NCI-H748 treated with DMSO at 0.1 percent for 48 hours (cell line): ENCODE results near the gene THYN1.
"Not testable (repeated sequence)": the region's sequence is repeated elsewhere in the genome, so short reads cannot be mapped to it uniquely, and the experiment has no call there.

Source experiments
- DNase-seq: peaks from one replicate; lab custom pipeline; 2025; lab: John Stamatoyannopoulos, UW

THYN1 gene

GRCh38 chr11:134275188-134275533 is 22.0 kb upstream of the THYN1 start:
- DNase-seq = no peak

DNA sequence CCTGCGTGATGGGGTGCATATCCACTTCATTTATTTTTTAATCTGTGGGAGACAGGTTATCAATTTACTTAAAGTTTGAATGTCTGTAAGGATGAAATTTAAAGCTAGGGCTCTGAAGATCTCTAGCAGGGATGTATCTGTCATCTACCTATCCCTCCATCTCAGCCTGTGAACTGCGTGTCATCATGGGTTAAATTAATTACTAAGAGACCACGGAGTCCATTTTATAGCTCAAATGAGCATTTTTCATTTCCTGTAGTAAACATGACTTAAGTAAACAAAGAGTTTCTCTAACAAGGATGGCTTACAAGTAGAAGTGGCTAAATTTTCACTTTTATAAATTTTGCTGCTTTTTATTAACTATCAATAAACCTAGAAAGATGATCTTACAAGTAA is 20.2 kb upstream of the THYN1 start:
- no peak for DNase-seq

DNA sequence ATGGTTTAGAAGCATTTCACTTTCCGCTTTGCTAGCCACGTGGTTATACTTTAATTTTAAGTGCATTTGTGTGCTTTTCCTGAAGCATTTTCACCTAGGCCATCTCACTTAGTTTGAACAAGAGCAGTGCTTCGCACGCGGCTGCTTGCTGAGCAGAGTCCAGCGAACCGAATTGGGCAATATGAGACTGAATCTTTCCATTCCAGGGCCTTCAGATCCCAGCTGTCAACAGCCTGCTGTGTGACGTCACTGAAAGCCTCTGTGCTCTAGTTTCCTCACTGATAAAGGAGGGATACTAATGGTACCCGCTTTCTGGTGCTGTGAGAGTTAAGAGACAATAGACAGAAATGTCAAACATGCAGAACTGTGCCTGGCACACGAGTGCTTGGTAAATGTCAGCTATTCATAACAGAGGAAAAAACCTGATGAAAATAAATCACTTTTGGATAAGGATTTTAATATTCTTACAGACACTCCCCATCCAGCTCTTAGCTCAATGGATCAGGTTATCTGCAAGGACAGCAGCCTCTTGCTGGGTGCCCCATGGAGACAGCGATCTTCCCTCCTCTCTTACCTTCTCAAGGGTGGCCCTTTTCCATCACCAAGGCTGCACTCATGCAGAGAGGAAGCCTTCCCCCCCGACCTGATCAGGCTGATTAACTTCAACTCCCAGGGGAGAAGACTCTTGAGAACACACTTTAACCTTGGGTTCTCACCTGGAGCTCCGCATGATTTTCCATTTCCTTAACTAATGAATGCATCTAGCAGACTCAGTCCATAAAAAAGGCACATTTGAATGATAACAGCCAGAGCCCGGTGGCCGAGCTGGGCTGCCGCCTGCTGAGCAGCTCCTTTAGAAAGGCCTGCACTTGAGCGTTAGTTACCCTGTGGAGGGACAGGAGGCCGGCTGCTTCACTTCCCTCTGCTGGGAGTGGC is 19.5 kb upstream of the THYN1 start:
- DNase-seq = no peak

- DNase-seq = no peak
These were observed 18.8 kb upstream of the THYN1 start for GRCh38 chr11:134271978-134272377.

DNA sequence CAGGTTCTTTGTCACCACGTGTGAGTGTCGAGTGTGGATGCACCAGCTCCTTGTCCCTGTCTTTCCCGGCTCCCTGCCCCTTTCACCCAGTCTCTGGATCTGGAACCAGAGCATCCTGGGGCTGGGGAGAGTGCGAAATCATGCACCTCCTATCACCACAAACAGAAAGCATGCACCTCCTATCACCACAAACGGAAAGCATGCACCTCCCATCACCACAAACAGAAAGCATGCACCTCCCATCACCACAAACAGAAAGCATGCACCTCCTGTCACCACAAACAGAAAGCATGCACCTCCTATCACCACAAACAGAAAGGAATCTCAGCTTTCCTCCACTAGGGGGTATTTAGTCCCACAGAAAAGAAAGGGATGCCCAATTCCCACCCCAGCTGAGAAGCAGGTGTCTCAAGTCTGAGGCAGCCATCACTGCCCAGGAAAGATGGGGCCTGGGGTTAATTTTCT is 17.1 kb upstream of the THYN1 start:
- DNase-seq = no peak

GRCh38 chr11:134267966-134268365 is 14.8 kb upstream of the THYN1 start:
- DNase-seq = no peak

DNA sequence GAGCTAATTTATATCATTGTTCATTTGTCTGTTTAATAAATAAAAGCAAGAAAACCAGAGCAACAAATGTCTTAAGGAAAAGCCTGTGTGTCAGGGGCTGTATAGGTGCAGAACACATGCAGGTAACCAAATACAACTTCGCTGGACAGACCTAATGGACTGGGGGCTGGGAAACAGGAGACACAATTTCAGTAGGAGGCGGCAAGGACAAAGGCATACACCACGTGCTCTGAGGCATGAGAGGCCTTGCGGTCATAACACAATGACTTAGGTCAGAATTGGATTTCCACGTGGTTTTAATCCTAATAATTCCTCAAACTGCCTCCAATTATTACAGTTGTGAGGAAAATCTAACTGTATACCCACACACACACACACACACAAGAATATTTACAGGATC is 14.3 kb upstream of the THYN1 start:
- DNase-seq = no peak

DNA sequence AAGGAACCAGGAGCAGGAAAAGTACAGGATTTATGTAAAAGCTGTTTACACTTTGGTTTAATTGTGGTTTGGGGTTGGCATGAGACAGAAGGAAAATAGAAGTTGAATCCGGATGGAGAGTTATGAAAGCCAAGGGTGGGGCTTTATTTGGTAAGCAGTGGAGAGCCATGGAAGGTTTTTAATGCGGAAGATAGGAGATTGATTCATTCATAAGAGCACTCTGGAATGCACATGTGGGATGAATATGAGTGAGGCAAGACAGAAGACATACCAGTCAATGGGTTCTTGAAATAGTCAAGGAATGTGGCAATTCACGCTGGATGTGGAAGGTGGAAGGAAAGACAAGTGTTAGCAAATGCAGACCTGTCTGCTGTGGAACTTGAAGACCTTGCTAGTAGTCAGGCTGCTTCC is 13.7 kb upstream of the THYN1 start:
- DNase-seq = no peak

- no peak for DNase-seq
These were observed 13.3 kb upstream of the THYN1 start for GRCh38 chr11:134266440-134266839.

DNA sequence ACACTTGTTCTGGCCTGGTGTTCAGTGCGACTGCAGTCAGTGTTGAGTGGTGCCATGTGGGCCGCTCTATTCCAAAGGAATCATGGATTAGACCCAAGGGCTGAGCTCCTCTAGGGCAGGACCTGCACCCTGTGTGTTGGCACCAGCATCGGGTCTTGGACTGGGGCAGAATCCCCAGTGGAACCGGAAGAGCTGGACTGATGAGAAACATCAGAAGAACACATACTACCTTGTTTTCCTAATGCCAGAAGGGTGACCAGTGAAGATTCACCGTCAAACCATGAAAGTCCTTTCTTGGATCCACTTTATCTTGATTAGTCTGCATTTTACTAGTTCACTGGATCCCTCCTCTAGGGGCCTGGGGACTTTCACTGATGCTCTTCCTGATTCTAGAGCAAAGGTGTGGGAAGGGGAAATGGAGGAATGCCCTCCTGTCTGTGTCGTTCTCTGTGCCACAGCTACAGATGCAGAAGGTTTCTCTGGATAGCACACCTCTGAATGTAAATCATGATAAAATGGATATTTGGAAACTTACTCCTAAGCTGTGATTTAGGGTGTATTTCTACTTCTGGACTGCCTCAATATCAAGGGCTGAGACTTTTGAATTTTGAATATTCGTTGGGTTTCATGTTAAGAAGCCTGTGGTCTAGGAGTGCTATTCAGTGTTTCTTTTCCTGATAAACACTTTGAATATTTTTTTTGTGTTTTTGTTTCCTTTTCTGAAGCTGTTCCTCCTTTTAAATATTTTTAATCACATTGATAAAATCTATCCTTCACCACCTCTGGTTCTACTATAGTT is 12.0 kb upstream of the THYN1 start:
- no peak for DNase-seq

DNA sequence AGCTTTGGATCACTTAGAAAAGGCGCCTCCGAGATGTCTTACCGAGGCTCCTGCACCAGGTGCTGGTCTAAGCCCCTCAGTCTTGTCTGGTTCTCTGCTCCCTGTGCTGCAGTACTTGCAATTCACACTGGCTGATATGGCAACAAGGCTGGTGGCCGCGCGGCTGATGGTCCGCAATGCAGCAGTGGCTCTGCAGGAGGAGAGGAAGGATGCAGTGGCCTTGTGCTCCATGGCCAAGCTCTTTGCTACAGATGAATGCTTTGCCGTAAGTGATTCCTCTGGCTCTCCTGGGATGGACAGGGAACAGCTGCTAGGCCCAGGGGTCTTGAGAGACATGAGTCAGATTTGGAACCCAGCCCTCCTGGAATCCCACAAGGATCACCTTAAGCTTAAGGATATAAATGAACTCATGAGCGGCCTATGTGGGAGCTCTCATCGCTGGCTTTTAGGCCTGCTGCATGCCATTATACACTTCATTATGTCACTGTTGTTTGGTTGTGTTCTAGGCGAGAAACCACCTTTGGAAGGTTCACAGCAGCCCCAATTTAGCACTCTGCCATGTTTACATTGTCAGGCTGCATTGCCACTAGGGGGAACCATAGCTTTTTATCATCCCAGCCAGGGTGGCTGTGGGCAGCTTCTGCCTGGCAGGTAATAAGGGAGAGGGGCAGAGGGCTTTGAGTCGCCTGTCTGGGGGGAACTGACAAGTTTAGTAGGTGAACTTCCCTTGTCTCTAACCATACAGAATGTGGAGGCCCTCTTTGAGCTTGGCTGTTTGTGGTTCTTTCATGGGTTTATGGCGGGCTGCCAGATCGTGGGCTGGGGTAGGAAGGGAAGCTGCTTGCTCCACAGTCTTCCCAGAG is 8.7 kb upstream of the THYN1 start:
- DNase-seq = no peak

- DNase-seq = no peak
These were observed 7.8 kb upstream of the THYN1 start for GRCh38 chr11:134260983-134261382.

DNA sequence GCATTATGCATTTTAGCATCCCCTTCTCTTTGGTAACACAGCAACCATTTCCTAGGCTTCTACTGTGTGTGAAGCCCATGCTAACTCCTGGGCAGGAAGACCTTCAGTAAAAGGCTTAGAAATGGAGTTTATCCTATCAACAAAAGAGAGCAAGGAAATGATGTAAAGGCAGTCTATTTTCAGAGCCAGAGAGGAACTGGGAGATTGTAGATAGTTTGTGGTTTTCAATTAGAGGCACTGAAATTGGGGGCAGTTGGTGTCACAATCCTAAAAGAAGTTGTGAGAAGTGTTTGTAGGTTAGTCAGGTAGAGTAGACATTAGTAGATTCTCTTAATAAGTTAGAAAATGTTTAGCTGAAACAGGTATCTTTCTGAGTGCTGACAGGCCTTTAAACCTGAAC is 7.4 kb upstream of the THYN1 start:
- DNase-seq = no peak

- no peak for DNase-seq
These were observed 5.4 kb upstream of the THYN1 start for GRCh38 chr11:134258577-134258976.

GRCh38 chr11:134257101-134257500 is 3.9 kb upstream of the THYN1 start:
- DNase-seq = no peak

DNA sequence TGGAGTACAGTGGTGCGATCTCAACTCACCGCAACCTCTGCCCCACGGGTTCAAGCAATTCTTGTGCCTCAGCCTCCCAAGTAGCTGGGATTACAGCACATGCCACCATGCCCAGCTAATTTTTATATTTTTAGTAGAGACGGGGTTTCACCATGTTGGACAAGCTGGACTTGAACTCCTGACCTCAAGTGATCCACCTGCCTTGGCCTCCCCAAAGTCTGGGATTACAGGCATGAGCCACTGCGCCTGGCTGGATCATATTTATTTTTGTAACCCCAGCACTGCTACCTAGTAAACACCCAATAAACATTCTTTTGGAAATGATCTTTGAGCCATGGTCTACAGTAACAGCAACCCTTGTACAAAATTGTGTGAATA is 2.0 kb upstream of the THYN1 start:
- not testable (repeated sequence) for DNase-seq

- no peak for DNase-seq
These were observed 1.5 kb upstream of the THYN1 start for GRCh38 chr11:134254433-134255183.

DNA sequence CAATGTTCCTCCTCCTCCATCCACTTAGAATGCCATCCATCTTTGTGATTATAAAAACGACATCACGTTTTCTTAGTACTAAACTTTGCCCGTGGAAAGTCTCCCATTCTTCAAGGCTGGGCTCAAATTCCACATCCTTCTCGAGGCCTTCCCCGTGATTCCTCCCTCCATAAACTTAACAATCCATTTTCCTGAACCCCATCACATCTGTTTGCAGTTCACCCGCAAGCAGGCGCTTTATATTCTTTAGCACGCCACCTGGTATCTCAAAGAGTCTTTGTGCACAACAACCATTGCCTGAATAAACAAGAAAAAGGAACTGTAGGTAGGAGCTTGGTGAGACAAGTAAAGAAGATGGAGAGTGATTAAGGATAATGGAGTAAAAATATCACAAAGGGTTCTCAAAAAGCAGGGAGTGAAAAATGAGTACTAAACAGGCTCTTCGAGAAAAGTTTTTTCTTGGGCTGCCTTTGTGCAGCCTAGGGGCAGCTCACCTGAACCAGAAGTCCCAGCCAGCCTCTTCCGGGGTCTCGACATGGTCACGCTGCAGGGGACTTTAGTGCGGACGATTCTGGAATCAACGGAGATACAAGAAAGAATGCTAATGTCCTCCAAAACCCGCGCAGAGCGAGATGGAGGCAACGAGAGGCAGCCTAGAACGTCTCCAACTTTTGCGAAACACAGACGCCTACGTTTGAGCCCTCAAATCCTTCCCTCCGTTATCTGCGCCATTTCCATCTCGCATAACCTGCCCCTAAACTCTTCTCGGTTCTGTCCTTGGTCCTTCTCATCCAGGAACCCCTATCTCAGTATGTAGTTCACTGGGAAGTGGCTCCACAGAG is 585 bp downstream of the THYN1 start:
- DNase-seq = peak; percentile 49

DNA sequence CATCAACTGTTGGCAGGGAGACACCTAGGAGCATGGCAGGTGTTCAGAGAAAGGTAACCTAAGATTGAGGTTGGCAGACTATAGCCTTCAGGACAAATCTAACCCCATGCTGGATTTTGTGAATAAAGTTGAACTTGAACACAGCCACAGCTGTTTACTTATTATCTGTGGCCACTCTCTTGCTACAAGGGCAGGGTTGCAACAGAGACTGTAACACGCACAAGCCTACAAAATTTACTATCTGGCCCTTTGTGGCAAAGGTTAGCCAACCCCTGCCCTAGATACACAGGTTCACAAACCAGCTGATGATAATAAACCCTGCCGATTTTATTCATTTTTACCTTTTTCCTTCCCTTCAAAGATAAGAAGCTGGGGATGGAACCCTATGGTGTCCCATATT is 2.5 kb downstream of the THYN1 start:
- DNase-seq = no peak

DNA sequence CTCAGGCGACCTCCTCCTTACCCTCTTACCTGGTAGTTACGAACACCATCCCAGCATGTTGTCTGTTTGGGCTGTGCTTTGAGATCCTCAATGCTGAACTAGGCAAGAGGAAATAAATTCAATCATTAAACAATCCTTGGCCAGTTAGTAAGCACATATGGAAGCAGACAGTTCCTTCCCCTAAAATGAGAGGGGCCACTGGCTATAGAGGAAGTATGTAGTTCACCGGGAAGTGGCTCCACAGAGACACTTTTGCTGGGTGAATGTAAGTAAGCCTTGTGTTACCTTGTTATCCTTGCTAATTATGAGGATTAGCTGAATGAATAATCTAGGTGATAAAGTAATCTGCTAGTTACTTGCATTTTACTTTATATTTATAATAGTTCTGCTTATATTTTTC is 2.9 kb downstream of the THYN1 start:
- no peak for DNase-seq
